HG02943 (cell line): ENCODE results near the gene ZDHHC17.
"Not testable (repeated sequence)": the region's sequence is repeated elsewhere in the genome, so short reads cannot be mapped to it uniquely, and the experiment has no call there.

Experiments used
- ATAC-seq: cut with Tn5 transposase; IDR thresholded peaks from one replicate; pipeline ENCODE4 v1.9.1; 2021; ENCODE audit warnings: mild to moderate bottlenecking, low read depth, moderate library complexity; ENCODE audit not compliant: unreplicated experiment

The ZDHHC17 gene

GRCh38 chr12:76765598-76765997 lies 1.7 kb downstream of the ZDHHC17 start:
- no peak for ATAC-seq

GRCh38 chr12:76766161-76766560 lies 2.2 kb downstream of the ZDHHC17 start:
- no peak for ATAC-seq

DNA sequence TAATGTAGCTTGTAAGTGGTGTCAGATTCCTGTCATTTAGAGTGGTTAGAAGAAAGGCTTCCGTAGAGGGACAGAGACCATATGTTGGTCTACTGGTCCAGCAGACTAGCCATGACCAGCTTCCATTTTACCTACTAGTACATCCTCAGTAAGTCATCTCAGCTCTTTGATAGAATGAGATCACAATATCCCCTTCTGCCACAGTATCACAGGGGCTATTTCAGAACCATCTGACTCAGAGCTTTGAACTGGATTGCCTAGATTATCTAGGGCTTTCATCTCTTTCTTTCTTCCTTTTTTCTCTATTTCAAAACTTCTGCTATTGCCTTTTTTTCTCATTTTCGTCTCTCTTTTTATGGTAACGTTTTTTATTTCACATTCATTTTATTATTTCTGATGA lies 4.7 kb downstream of the ZDHHC17 start:
- ATAC-seq, result no peak

GRCh38 chr12:76777765-76778216 lies 13.9 kb downstream of the ZDHHC17 start:
- peak; percentile 100 for ATAC-seq

- ATAC-seq, result no peak
Measured at GRCh38 chr12:76778364-76778763, 14.4 kb downstream of the ZDHHC17 start.

DNA sequence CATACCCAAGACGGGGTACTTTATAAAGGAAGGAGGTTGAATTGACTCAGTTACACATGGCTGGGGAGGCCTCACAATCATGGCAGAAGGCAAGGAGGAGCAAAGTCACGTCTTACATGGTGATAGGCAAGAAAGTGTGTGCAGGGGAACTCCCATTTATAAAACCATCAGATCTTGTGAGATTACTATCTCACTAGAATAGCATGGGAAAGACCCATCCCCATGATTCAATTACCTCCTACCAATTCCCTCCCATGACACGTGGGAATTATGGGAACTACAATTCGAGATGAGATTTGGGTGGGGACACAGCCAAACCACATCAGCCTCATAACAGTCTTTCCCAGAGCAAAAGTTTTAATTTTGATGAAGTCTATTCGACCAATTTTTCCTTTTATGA lies 15.4 kb downstream of the ZDHHC17 start:
- ATAC-seq, result not testable (repeated sequence)

DNA sequence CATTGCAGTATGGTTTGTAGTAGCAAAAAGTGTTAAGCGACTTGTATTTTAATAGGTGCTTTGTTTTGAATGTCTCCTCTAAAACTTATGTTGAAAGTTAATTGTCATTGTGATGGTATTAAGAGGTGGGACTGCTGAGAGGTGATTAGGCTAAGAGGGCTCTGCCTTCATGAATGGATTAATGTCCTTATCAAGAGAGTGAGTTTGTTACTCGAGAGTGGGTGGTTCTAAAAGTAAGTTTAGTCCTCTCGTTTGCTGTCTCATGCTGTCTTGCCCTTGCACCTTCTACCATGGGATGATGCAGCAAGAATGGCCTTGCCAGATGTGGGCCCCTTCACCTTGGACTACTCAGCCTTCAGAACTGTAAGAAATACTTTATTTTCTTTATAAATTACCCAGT lies 17.4 kb downstream of the ZDHHC17 start:
- ATAC-seq, result no peak

- ATAC-seq, result no peak
Measured at GRCh38 chr12:76782526-76782925, 18.6 kb downstream of the ZDHHC17 start.

GRCh38 chr12:76784600-76785051 lies 20.7 kb downstream of the ZDHHC17 start:
- ATAC-seq, result no peak

DNA sequence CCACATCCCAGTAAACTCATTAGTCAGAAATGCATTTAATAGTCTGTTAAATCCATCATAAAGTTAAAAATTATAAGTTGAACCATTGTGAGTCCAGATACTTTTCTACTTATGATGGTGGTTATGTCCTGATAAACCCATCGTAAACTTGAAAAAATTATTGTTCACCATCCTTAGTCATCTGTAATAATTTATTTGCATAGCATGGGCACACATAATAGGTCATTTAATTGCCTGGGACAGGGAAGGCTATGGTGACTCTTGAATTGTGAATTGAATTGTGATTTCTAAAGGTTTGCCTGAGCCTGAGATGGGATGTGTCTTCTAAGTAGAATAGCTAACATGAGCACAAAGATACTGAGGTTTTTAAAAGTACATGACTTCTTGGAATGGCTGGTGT lies 21.5 kb downstream of the ZDHHC17 start:
- no peak for ATAC-seq

DNA sequence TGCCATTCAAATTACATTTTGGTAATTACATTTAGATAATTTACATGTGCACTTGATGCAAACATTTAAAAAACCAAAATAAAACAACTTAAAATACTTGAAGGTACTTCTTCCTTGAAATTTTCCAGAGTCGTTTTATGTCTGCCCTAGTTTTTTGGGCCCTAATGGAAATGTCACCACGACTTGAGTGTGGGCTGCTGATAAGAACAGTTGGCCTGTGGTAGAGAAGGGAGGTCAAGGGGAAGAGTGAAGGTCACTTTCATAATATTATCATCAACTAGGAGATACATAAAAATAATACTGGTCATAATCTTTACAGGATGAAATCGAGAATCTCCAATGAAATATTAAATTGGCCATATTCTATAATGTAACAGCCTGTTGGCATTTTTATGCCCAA lies 23.1 kb downstream of the ZDHHC17 start:
- ATAC-seq, result no peak

DNA sequence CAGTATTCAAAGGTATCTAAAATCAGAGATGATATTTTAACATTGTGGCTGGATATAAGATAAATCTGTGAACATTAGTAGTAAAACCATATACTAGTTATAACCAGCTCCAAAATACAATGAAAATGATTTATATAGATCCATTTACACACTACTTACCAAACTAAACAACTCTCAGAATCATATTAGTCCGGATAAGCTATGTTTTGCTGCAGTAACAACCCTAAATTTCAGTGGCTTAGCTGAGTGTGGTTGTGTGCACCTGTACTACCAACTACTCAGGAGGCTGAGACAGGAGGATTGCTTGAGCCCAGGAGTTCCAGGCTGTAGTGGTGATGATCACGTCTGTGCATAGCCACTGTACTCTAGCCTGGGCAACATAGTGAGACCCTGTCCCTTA lies 23.8 kb downstream of the ZDHHC17 start:
- no peak for ATAC-seq

DNA sequence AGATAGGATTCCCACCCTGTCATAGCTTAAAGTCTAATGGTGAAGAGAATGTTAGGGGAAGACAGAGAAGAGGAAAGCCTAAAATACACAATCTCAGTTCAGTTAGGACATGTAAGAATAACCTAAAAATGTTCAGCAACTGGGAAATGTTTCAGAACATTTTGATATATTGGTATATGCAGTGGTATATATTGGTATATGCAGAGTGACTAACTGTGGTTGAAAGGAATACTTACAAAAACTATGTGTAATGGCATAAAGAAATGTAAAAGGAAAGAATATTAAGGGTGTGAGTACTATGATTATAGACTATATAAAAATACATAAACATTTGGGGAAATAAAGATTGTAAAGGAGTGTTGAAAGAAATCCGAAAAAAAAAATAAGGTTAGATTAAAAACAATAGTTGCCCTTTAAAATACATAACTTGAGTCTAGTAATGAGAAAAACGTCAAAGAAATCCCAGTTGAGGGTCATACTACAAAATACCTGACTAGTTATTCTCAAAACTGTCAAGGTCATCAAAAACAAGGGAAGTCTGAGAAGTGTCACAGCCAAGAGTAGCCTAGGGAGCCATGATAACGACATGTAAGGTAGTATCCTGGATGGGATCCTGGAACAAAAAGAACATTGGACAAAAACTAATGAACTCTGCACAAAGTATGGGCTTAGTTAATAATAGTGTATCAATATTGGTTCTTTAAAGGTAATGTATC lies 25.6 kb downstream of the ZDHHC17 start:
- ATAC-seq, result no peak

GRCh38 chr12:76790564-76791552 lies 26.9 kb downstream of the ZDHHC17 start:
- no peak for ATAC-seq

GRCh38 chr12:76792828-76793227 lies 28.9 kb downstream of the ZDHHC17 start:
- ATAC-seq, result no peak

GRCh38 chr12:76798864-76799263 lies 34.9 kb downstream of the ZDHHC17 start:
- ATAC-seq, result no peak

- ATAC-seq, result no peak
Measured at GRCh38 chr12:76799362-76799761, 35.4 kb downstream of the ZDHHC17 start.

DNA sequence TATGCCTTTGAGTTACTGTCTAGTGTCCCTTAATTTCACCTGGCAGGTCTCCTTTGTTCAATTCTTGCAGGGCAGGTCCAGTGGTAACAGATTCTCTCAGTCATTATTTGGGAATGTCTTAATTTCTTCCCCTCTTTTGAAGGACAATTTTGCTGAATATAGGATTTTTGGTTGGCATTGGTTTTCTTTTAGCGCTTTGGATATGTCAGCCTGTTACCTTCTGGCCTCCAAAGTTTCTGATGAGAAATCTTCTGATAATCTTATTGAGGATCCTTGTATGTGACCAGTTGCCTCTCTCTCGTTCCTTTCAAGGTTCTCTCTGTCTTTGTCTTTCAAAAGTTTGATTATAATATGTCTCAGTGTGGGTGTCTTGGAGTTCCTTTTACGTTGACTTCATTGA lies 38.1 kb downstream of the ZDHHC17 start:
- no peak for ATAC-seq

- no peak for ATAC-seq
Measured at GRCh38 chr12:76804435-76804976, 40.6 kb downstream of the ZDHHC17 start.

- no peak for ATAC-seq
Measured at GRCh38 chr12:76810671-76811419, 46.9 kb downstream of the ZDHHC17 start.
